Measurements from ENCODE around the gene CNTN5. TPM values are rescaled to one million over a fixed set of nuclear protein-coding genes. Genes with fewer than 3 reads are reported as not detected.

Gene CNTN5
- total and polyA plus RNA-seq, 2 experiments from 2014 or later, result not detected

GRCh38 chr11:99535406-99535805, 514.7 kb downstream of the CNTN5 start:
- no peak for DNase-seq
- no peak for TF ChIP-seq EZH2 (IDR thresholded peaks at IDR 0.05; ENCODE audit: insufficient read depth, poor library complexity, severe bottlenecking)
- no peak for TF ChIP-seq EZH2phosphoT487 (IDR thresholded peaks at IDR 0.05; ENCODE audit: insufficient read depth, low read depth)
- no peak overlapping the region for H3K9ac ChIP-seq
- H3K9me2 ChIP-seq (ENCODE audit: insufficient read depth), result no peaks in the 10 kb centered on the region
- H4K20me1 ChIP-seq (ENCODE audit: insufficient read depth), result no peaks in the 10 kb centered on the region
- H3K9me3 ChIP-seq (ENCODE audit: low read depth), result no peaks in the 10 kb centered on the region
- H3K27ac ChIP-seq, result no peak overlapping the region
- H3F3A ChIP-seq (ENCODE audit: insufficient read depth), result no peaks in the 10 kb centered on the region
- no peaks in the 10 kb centered on the region for H3K27me3 ChIP-seq (replicated peaks; ENCODE audit: insufficient read depth)
- in situ Hi-C loops (cut with MboI), result no loop called here
- H3K36me3 ChIP-seq (ENCODE audit: low read depth), result no peaks in the 10 kb centered on the region
- H3K4me2 ChIP-seq (ENCODE audit: unreplicated experiment), result no peak overlapping the region
- H3K4me1 ChIP-seq (ENCODE audit: insufficient read depth), result no peaks in the 10 kb centered on the region
- WGBS, 2 experiments (ENCODE audit: low coverage in 1 of 2, low lambda C conversion rate in 2 of 2, missing lambda C conversion rate in 2 of 2), result 6 to 10% methylated on average over 1 of the region's 1 CpG
- no peaks in the 10 kb centered on the region for H3K79me2 ChIP-seq (ENCODE audit: insufficient read depth)
- H3K4me3 ChIP-seq, result no peak overlapping the region
- no peak overlapping the region for H2AFZ ChIP-seq

GRCh38 chr11:99535819-99536218, 515.1 kb downstream of the CNTN5 start:
- no peaks in the 10 kb centered on the region for H3K79me2 ChIP-seq (ENCODE audit: insufficient read depth)
- no peak for DNase-seq
- H3K27me3 ChIP-seq (replicated peaks; ENCODE audit: insufficient read depth), result no peaks in the 10 kb centered on the region
- no peaks in the 10 kb centered on the region for H3K9me2 ChIP-seq (ENCODE audit: insufficient read depth)
- no peak overlapping the region for H3K9ac ChIP-seq
- TF ChIP-seq EZH2phosphoT487 (IDR thresholded peaks at IDR 0.05; ENCODE audit: insufficient read depth, low read depth) (no peak), EZH2 (IDR thresholded peaks at IDR 0.05; ENCODE audit: insufficient read depth, poor library complexity, severe bottlenecking) (no peak)
- WGBS, 2 experiments (ENCODE audit: low coverage in 1 of 2, low lambda C conversion rate in 2 of 2, missing lambda C conversion rate in 2 of 2), result 7 to 15% methylated on average over 2 of the region's 2 CpGs
- no peak overlapping the region for H3K4me2 ChIP-seq (ENCODE audit: unreplicated experiment)
- H4K20me1 ChIP-seq (ENCODE audit: insufficient read depth), result no peaks in the 10 kb centered on the region
- H3K27ac ChIP-seq, result no peak overlapping the region
- H3F3A ChIP-seq (ENCODE audit: insufficient read depth), result no peaks in the 10 kb centered on the region
- no peaks in the 10 kb centered on the region for H3K4me1 ChIP-seq (ENCODE audit: insufficient read depth)
- H3K9me3 ChIP-seq (ENCODE audit: low read depth), result no peaks in the 10 kb centered on the region
- H3K36me3 ChIP-seq (ENCODE audit: low read depth), result no peaks in the 10 kb centered on the region
- no peak overlapping the region for H2AFZ ChIP-seq
- no peak overlapping the region for H3K4me3 ChIP-seq
- in situ Hi-C loops (cut with MboI), result no loop called here

GRCh38 chr11:99537681-99538080, 516.9 kb downstream of the CNTN5 start:
- H3K4me2 ChIP-seq (ENCODE audit: unreplicated experiment), result no peak overlapping the region
- H4K20me1 ChIP-seq (ENCODE audit: insufficient read depth), result no peaks in the 10 kb centered on the region
- in situ Hi-C loops (cut with MboI), result no loop called here
- H3F3A ChIP-seq (ENCODE audit: insufficient read depth), result no peaks in the 10 kb centered on the region
- H3K79me2 ChIP-seq (ENCODE audit: insufficient read depth), result no peaks in the 10 kb centered on the region
- WGBS, 2 experiments (ENCODE audit: low coverage in 1 of 2, low lambda C conversion rate in 2 of 2, missing lambda C conversion rate in 2 of 2), result 5 to 16% methylated on average over 2 of the region's 2 CpGs
- no peak for DNase-seq
- H3K27ac ChIP-seq, result no peak overlapping the region
- no peak overlapping the region for H3K9ac ChIP-seq
- H3K4me1 ChIP-seq (ENCODE audit: insufficient read depth), result no peaks in the 10 kb centered on the region
- no peaks in the 10 kb centered on the region for H3K9me2 ChIP-seq (ENCODE audit: insufficient read depth)
- no peaks in the 10 kb centered on the region for H3K36me3 ChIP-seq (ENCODE audit: low read depth)
- H2AFZ ChIP-seq, result no peak overlapping the region
- no peak overlapping the region for H3K4me3 ChIP-seq
- no peaks in the 10 kb centered on the region for H3K27me3 ChIP-seq (replicated peaks; ENCODE audit: insufficient read depth)
- TF ChIP-seq EZH2 (IDR thresholded peaks at IDR 0.05; ENCODE audit: insufficient read depth, poor library complexity, severe bottlenecking) (no peak), EZH2phosphoT487 (IDR thresholded peaks at IDR 0.05; ENCODE audit: insufficient read depth, low read depth) (no peak)
- no peaks in the 10 kb centered on the region for H3K9me3 ChIP-seq (ENCODE audit: low read depth)

- Histone ChIP-seq H3K36me3 (ENCODE audit: low read depth) (no peaks in the 10 kb centered on the region), H3K27me3 (replicated peaks; ENCODE audit: insufficient read depth) (no peaks in the 10 kb centered on the region), H2AFZ (no peak overlapping the region), H3K9me3 (ENCODE audit: low read depth) (no peaks in the 10 kb centered on the region), H3K4me2 (ENCODE audit: unreplicated experiment) (no peak overlapping the region), H3K9ac (no peak overlapping the region), H4K20me1 (ENCODE audit: insufficient read depth) (no peaks in the 10 kb centered on the region), H3K27ac (no peak overlapping the region), H3K9me2 (ENCODE audit: insufficient read depth) (no peaks in the 10 kb centered on the region), H3F3A (ENCODE audit: insufficient read depth) (no peaks in the 10 kb centered on the region), H3K79me2 (ENCODE audit: insufficient read depth) (no peaks in the 10 kb centered on the region), H3K4me3 (no peak overlapping the region), H3K4me1 (ENCODE audit: insufficient read depth) (no peaks in the 10 kb centered on the region)
- no peak for DNase-seq
- TF ChIP-seq EZH2 (IDR thresholded peaks at IDR 0.05; ENCODE audit: insufficient read depth, poor library complexity, severe bottlenecking) (no peak), EZH2phosphoT487 (IDR thresholded peaks at IDR 0.05; ENCODE audit: insufficient read depth, low read depth) (no peak)
- WGBS, 2 experiments (ENCODE audit: low coverage in 1 of 2, low lambda C conversion rate in 2 of 2, missing lambda C conversion rate in 2 of 2), result 7 to 16% methylated on average over 4 of the region's 4 CpGs
- in situ Hi-C loops (cut with MboI), result no loop called here
These were observed 524.9 kb downstream of the CNTN5 start for GRCh38 chr11:99545616-99546015.

GRCh38 chr11:99548264-99548663, 527.5 kb downstream of the CNTN5 start:
- Histone ChIP-seq H3K9me3 (ENCODE audit: low read depth) (no peaks in the 10 kb centered on the region), H3F3A (ENCODE audit: insufficient read depth) (no peaks in the 10 kb centered on the region), H3K4me1 (ENCODE audit: insufficient read depth) (no peaks in the 10 kb centered on the region), H3K27me3 (replicated peaks; ENCODE audit: insufficient read depth) (no peaks in the 10 kb centered on the region), H4K20me1 (ENCODE audit: insufficient read depth) (no peaks in the 10 kb centered on the region), H3K4me3 (no peak overlapping the region), H3K27ac (no peak overlapping the region), H3K79me2 (ENCODE audit: insufficient read depth) (no peaks in the 10 kb centered on the region), H3K36me3 (ENCODE audit: low read depth) (no peaks in the 10 kb centered on the region), H3K9me2 (ENCODE audit: insufficient read depth) (no peaks in the 10 kb centered on the region), H3K9ac (no peak overlapping the region), H2AFZ (no peak overlapping the region), H3K4me2 (ENCODE audit: unreplicated experiment) (no peak overlapping the region)
- DNase-seq, result no peak
- WGBS, 2 experiments (ENCODE audit: low coverage in 1 of 2, low lambda C conversion rate in 2 of 2, missing lambda C conversion rate in 2 of 2), result 30 to 32% methylated on average over 3 of the region's 3 CpGs
- TF ChIP-seq EZH2 (IDR thresholded peaks at IDR 0.05; ENCODE audit: insufficient read depth, poor library complexity, severe bottlenecking) (no peak), EZH2phosphoT487 (IDR thresholded peaks at IDR 0.05; ENCODE audit: insufficient read depth, low read depth) (no peak)
- in situ Hi-C loops (cut with MboI), result no loop called here

Measured in GM23248 (cell line).